Spleen (tissue), 11 donors: ENCODE measurements around the gene SUSD6. TPM values are rescaled to one million over a fixed set of nuclear protein-coding genes. Genes with fewer than 3 reads are reported as not detected.
"Not testable (repeated sequence)": the region's sequence is repeated elsewhere in the genome, so short reads cannot be mapped to it uniquely, and the experiment has no call there.

Experiments used
- DNase-seq: peaks from one replicate; pipeline ENCODE4 v3.0.0-alpha.2; 2020
- H3K27ac ChIP-seq, 8 donors: fragments of 200-600 bp; sonication (generic) in 7 of 8; 1 replicate in 4 of 8; 2 replicates in 4 of 8; pipeline versions ENCODE4 v1.5.0 to v1.8.0; 2016 to 2021; ENCODE audit warnings: inconsistent platforms in 4 of 8, mild to moderate bottlenecking in 4 of 8, moderate library complexity in 1 of 8
- H3K27me3 ChIP-seq, 7 donors: fragments of 200-600 bp; sonication (generic) in 6 of 7; replicated peaks in 1 of 7; 1 replicate in 4 of 7; 2 replicates in 3 of 7; pipeline versions ENCODE4 v1.5.0 to v1.8.0; 2016 to 2021; ENCODE audit warnings: inconsistent platforms in 3 of 7, mild to moderate bottlenecking in 1 of 7
- H3K36me3 ChIP-seq, 6 donors: fragments of 200-600 bp; sonication (generic) in 5 of 6; 1 replicate in 4 of 6; 2 replicates in 2 of 6; pipeline versions ENCODE4 v1.5.0 to v1.8.0; 2016 to 2021; ENCODE audit warnings: inconsistent platforms in 2 of 6
- H3K4me1 ChIP-seq, 6 donors: fragments of 200-600 bp; sonication (generic) in 5 of 6; 1 replicate in 3 of 6; 2 replicates in 3 of 6; pipeline versions ENCODE4 v1.5.0 to v1.8.0; 2016 to 2021; ENCODE audit warnings: inconsistent platforms in 3 of 6
- H3K4me3 ChIP-seq, 8 donors: fragments of 200-600 bp; sonication (generic) in 7 of 8; 1 replicate in 4 of 8; 2 replicates in 4 of 8; pipeline versions ENCODE4 v1.5.0 to v1.8.0; 2016 to 2021; ENCODE audit warnings: inconsistent platforms in 4 of 8, mild to moderate bottlenecking in 4 of 8, moderate library complexity in 2 of 8
- H3K9me3 ChIP-seq, 8 donors: fragments of 200-600 bp; sonication (generic) in 7 of 8; 1 replicate in 4 of 8; 2 replicates in 4 of 8; pipeline versions ENCODE4 v1.5.0 to v1.8.0; 2016 to 2021; ENCODE audit warnings: inconsistent platforms in 4 of 8
- CTCF ChIP-seq, 11 experiments: fragments of 200-600 bp in 7 of 11; fragments of 450-650 bp in 4 of 11; sonication (generic) in 4 of 11; IDR thresholded peaks in 8 of 11; conservative IDR thresholded peaks in 3 of 11; 1 replicate in 7 of 11; 2 replicates in 4 of 11; pipeline versions ENCODE4 v1.4.0 to v1.8.0; 2016 to 2021; ENCODE audit warnings: antibody characterized with exemption in 11 of 11, inconsistent platforms in 4 of 11, mild to moderate bottlenecking in 1 of 11
- POLR2A ChIP-seq, 3 donors: fragments of 450-650 bp; IDR thresholded peaks; one replicate each; pipeline ENCODE4 v1.5.1; 2017; ENCODE audit warnings: antibody characterized with exemption in 3 of 3, mild to moderate bottlenecking in 1 of 3
- POLR2AphosphoS5 ChIP-seq, 3 donors: sonication (generic); formaldehyde crosslinking; IDR thresholded peaks; one replicate each; pipeline ENCODE4 v1.5.1; 2017; ENCODE audit warnings: antibody characterized with exemption in 3 of 3
- whole genome bisulfite sequencing, 5 donors: extraction: QIAGEN DNeasy Blood & Tissue Kit in 3 of 5; methylation state at CpG; one replicate each; pipeline versions ENCODE4 v1.1.5 to v1.1.7; 2013 to 2018; 5-methylcytosine and 5-hydroxymethylcytosine counted together
- intact Hi-C: fragments of 100-400 bp; cut with DNase I; formaldehyde crosslinking; loops from one replicate; pipeline ENCODE4 v1.15.0; 2023; ENCODE audit warnings: low total_unique reads
- polyA plus RNA-seq, 3 donors: library from polyadenylated mRNA; stranded (reverse); fragments of 200-250 nt; gene quantifications; one replicate each; pipeline ENCODE4 v1.2.1, GENCODE V29; 2013
- total RNA-seq, 7 donors: library from RNA; depleted of rRNA in 3 of 7; stranded (reverse); fragments of >200 nt in 3 of 7; fragmentation: NEBNext Ultra II Directional in 4 of 7; extraction: Animal tissue kit (Norgen Biotek cat#: 25700) in 4 of 7; gene quantifications; one replicate each; pipeline versions ENCODE4 v1.1.0 to v1.2.1, GENCODE V29; 2016 to 2021
- donor health status: healthy with polysubstance abuse.
- donor health status: DM: no; HTN: no; CAD: no; lungs with moderate emphysema.
- donor health status: DM: no; HTN: no; CAD: no.
- donor health status: Bipolar disorder and iron deficiency.
- donor health status: healthy.
- donor health status: DM: no; HTN: no; CAD: no.
- donor health status: DM: yes; HTN: yes; CAD: no.

The SUSD6 gene
- total and polyA plus RNA-seq, 10 donors: 10.7 to 120 (median 86.4) TPM

GRCh38 chr14:69696633-69697557, 85.5 kb downstream of the SUSD6 start:
- intact Hi-C loops: no loop called here
- peak in 1 of 3 donors; percentile 30 for TF ChIP-seq POLR2AphosphoS5 (IDR thresholded peaks at IDR 0.05)
- no peak for TF ChIP-seq POLR2A (IDR thresholded peaks at IDR 0.05)
- H3K9me3 ChIP-seq: no peaks in the 10 kb centered on the region
- DNase-seq: no peak
- peaks cover 63 to 100% (median 97%) of the 10 kb centered on the region in 6 donors for H3K4me1 ChIP-seq
- WGBS, 5 donors: 49 to 69% (median 59%) methylated on average over 8 of the region's 8 CpGs
- peak overlapping the region in 1 of 8 donors; percentile 27 for H3K4me3 ChIP-seq
- no peaks in the 10 kb centered on the region for H3K27me3 ChIP-seq
- H3K27ac ChIP-seq: peak overlapping the region; percentile 1 to 94 (median 86)
- no peaks in the 10 kb centered on the region for H3K36me3 ChIP-seq

GRCh38 chr14:69698572-69698971, 87.2 kb downstream of the SUSD6 start:
- DNase-seq: no peak
- intact Hi-C loops: no loop called here
- Histone ChIP-seq H3K27me3 (no peaks in the 10 kb centered on the region), H3K9me3 (no peaks in the 10 kb centered on the region), H3K4me1 (peaks cover 69 to 100% (median 97%) of the 10 kb centered on the region in 6 donors), H3K36me3 (peaks cover 0 to 5% (median under 1%) of the 10 kb centered on the region in 6 donors), H3K27ac (peak overlapping the region in 5 of 8 donors; percentile 13 to 94 (median 91)), H3K4me3 (no peak overlapping the region)
- 90 to 96% (median 95%) methylated on average over 3 of the region's 3 CpGs for WGBS, 5 donors
- TF ChIP-seq POLR2A (IDR thresholded peaks at IDR 0.05) (no peak), CTCF (IDR thresholded peaks at IDR 0.05 in 8 of 11, conservative IDR thresholded peaks at IDR 0.05 in 3 of 11) (no peak), POLR2AphosphoS5 (IDR thresholded peaks at IDR 0.05) (no peak)

- DNase-seq, H3K27me3 ChIP-seq, H3K9me3 ChIP-seq, intact Hi-C loops, H3K4me3 ChIP-seq: not testable (repeated sequence)
- WGBS, 5 donors: 79 to 91% (median 82%) methylated on average over 6 of the region's 6 CpGs
- H3K4me1 ChIP-seq: peaks cover 67 to 100% (median 97%) of the 10 kb centered on the region in 6 donors
- H3K36me3 ChIP-seq: peaks cover 0 to 12% (median 5%) of the 10 kb centered on the region in 6 donors
- peak in 1 of 3 donors; percentile 7 for TF ChIP-seq POLR2AphosphoS5 (IDR thresholded peaks at IDR 0.05)
- H3K27ac ChIP-seq: peak overlapping the region in 3 of 8 donors; percentile 90 to 94 (median 91)
Measured at GRCh38 chr14:69699243-69699642, 87.8 kb downstream of the SUSD6 start.

GRCh38 chr14:69699748-69700303, 88.4 kb downstream of the SUSD6 start:
- TF ChIP-seq POLR2A (IDR thresholded peaks at IDR 0.05) (no peak), CTCF (IDR thresholded peaks at IDR 0.05 in 8 of 11, conservative IDR thresholded peaks at IDR 0.05 in 3 of 11) (no peak), POLR2AphosphoS5 (IDR thresholded peaks at IDR 0.05) (no peak)
- no peak for DNase-seq
- H3K4me1 ChIP-seq: peaks cover 61 to 100% (median 97%) of the 10 kb centered on the region in 6 donors
- H3K9me3 ChIP-seq: no peaks in the 10 kb centered on the region
- no peak overlapping the region for H3K4me3 ChIP-seq
- H3K27ac ChIP-seq: peak overlapping the region in 3 of 8 donors; percentile 86 to 94 (median 91)
- WGBS, 5 donors: 75 to 87% (median 83%) methylated on average over 6 of the region's 6 CpGs
- intact Hi-C loops: no loop called here
- peaks cover 0 to 17% (median 10%) of the 10 kb centered on the region in 6 donors for H3K36me3 ChIP-seq
- no peaks in the 10 kb centered on the region for H3K27me3 ChIP-seq

GRCh38 chr14:69700575-69700974, 89.2 kb downstream of the SUSD6 start:
- Histone ChIP-seq H3K27ac (peak overlapping the region in 5 of 8 donors; percentile 65 to 94 (median 86)), H3K36me3 (peaks cover 0 to 25% (median 15%) of the 10 kb centered on the region in 6 donors), H3K4me1 (peaks cover 53 to 100% (median 96%) of the 10 kb centered on the region in 6 donors), H3K9me3 (no peaks in the 10 kb centered on the region), H3K4me3 (no peak overlapping the region), H3K27me3 (no peaks in the 10 kb centered on the region)
- intact Hi-C loops: no loop called here
- no peak for DNase-seq
- no peak for TF ChIP-seq POLR2AphosphoS5 (IDR thresholded peaks at IDR 0.05)
- TF ChIP-seq CTCF (IDR thresholded peaks at IDR 0.05 in 8 of 11, conservative IDR thresholded peaks at IDR 0.05 in 3 of 11): no peak
- TF ChIP-seq POLR2A (IDR thresholded peaks at IDR 0.05): no peak
- WGBS, 5 donors: 30 to 47% (median 44%) methylated on average over 2 of the region's 2 CpGs
